ENCODE results near the gene APOB. TPM values are rescaled to one million over a fixed set of nuclear protein-coding genes. Genes with fewer than 3 reads are reported as not detected.
A peak's percentile ranks its signal among the peaks of the same experiment; 100 is the strongest.

The APOB gene
- total RNA-seq, 1 donor: under 0.01 TPM

GRCh38 chr2:20962939-20963557 lies 80.8 kb downstream of the APOB start:
- DNase-seq (ENCODE audit: low read depth): peak; percentile 64
- H3K4me3 ChIP-seq (ENCODE audit: low read depth, low read length): no peak overlapping the region
- TF ChIP-seq CTCF (IDR thresholded peaks at IDR 0.05; ENCODE audit: insufficient read depth, low read length): peak; percentile 90

- no peak for DNase-seq (ENCODE audit: low read depth)
- no peak overlapping the region for H3K4me3 ChIP-seq (ENCODE audit: low read depth, low read length)
- TF ChIP-seq CTCF (IDR thresholded peaks at IDR 0.05; ENCODE audit: insufficient read depth, low read length): no peak
Measured at GRCh38 chr2:20961858-20962257, 82.0 kb downstream of the APOB start.

- H3K4me3 ChIP-seq (ENCODE audit: low read depth, low read length): no peak overlapping the region
- no peak for TF ChIP-seq CTCF (IDR thresholded peaks at IDR 0.05; ENCODE audit: insufficient read depth, low read length)
- DNase-seq (ENCODE audit: low read depth): no peak
Measured at GRCh38 chr2:20960003-20960402, 83.9 kb downstream of the APOB start.

- TF ChIP-seq CTCF (IDR thresholded peaks at IDR 0.05; ENCODE audit: insufficient read depth, low read length): no peak
- no peak for DNase-seq (ENCODE audit: low read depth)
- no peak overlapping the region for H3K4me3 ChIP-seq (ENCODE audit: low read depth, low read length)
Measured at GRCh38 chr2:20959252-20959651, 84.6 kb downstream of the APOB start.

GRCh38 chr2:20957788-20958525 lies 85.9 kb downstream of the APOB start:
- DNase-seq (ENCODE audit: low read depth): no peak
- H3K4me3 ChIP-seq (ENCODE audit: low read depth, low read length): no peak overlapping the region
- no peak for TF ChIP-seq CTCF (IDR thresholded peaks at IDR 0.05; ENCODE audit: insufficient read depth, low read length)

GRCh38 chr2:20955277-20956026 lies 88.4 kb downstream of the APOB start:
- no peak overlapping the region for H3K4me3 ChIP-seq (ENCODE audit: low read depth, low read length)
- DNase-seq (ENCODE audit: low read depth): no peak
- no peak for TF ChIP-seq CTCF (IDR thresholded peaks at IDR 0.05; ENCODE audit: insufficient read depth, low read length)

Data from fibroblast of the aortic adventitia (primary cell).